Activated T-helper 17 cell treated with anti-CD3 and anti-CD28 coated beads, Interleukin-2, amount 50 U/mL, for 72 hours (primary cell): ENCODE data around the gene PPM1L. TPM values are rescaled to one million over a fixed set of nuclear protein-coding genes. Genes with fewer than 3 reads are reported as not detected.

Experiments used
- ATAC-seq: fragments of 150-1000 bp; cut with Tn5 transposase; replicated peaks from 2 replicates; pipeline ENCODE4 v1.10.0; 2021; ENCODE audit warnings: mild to moderate bottlenecking, moderate library complexity
- H3K27ac Mint-ChIP-seq: one replicate; pipeline ENCODE4 v1.8.0; 2022; ENCODE audit warnings: mixed read lengths
- H3K27me3 Mint-ChIP-seq: one replicate; pipeline ENCODE4 v1.8.0; 2022; ENCODE audit warnings: mixed read lengths
- H3K36me3 Mint-ChIP-seq: one replicate; pipeline ENCODE4 v1.8.0; 2022; ENCODE audit warnings: low read depth, mild to moderate bottlenecking, mixed read lengths
- H3K4me1 Mint-ChIP-seq: one replicate; pipeline ENCODE4 v1.8.0; 2022; ENCODE audit warnings: mixed read lengths
- H3K4me3 Mint-ChIP-seq: one replicate; pipeline ENCODE4 v1.8.0; 2022; ENCODE audit warnings: mild to moderate bottlenecking, mixed read lengths
- H3K9me3 Mint-ChIP-seq: one replicate; pipeline ENCODE4 v1.8.0; 2022; ENCODE audit warnings: mixed read lengths
- total RNA-seq, 2 donors: library from RNA; stranded (reverse); gene quantifications; one replicate each; pipeline ENCODE4 v1.2.3, GENCODE V29; 2022

The PPM1L gene
- total RNA-seq, 2 donors from 2014 or later = 2.1 to 3.1 TPM

DNA sequence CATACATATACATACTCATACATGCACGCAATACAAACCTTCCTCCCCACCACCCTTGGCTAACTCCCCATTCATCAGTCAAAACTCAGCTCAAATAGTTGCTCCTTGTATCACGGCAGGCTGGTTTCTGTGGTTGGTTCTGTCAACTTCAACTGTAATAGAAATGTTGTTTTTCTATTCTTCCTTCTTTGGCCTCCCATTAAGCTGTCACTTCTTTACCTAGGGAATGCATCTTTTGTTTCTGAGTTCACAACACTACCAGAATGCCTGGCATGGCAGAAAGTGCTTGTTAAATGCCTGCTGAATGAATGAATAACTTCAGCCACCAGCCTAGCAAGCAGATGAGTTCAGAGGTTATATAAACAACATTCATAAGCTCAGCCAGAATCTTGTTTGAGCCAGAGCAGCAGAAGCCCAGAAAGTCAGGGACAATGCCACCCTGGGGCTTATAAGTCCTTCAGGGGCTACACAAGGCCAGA is 286.0 kb downstream of the PPM1L start:
- no peak overlapping the region for H3K4me3 Mint-ChIP-seq
- no peaks in the 10 kb centered on the region for H3K36me3 Mint-ChIP-seq
- H3K9me3 Mint-ChIP-seq = peaks cover 8% of the 10 kb centered on the region
- no peaks in the 10 kb centered on the region for H3K4me1 Mint-ChIP-seq
- no peak overlapping the region for H3K27ac Mint-ChIP-seq
- no peak for ATAC-seq
- H3K27me3 Mint-ChIP-seq = no peaks in the 10 kb centered on the region

DNA sequence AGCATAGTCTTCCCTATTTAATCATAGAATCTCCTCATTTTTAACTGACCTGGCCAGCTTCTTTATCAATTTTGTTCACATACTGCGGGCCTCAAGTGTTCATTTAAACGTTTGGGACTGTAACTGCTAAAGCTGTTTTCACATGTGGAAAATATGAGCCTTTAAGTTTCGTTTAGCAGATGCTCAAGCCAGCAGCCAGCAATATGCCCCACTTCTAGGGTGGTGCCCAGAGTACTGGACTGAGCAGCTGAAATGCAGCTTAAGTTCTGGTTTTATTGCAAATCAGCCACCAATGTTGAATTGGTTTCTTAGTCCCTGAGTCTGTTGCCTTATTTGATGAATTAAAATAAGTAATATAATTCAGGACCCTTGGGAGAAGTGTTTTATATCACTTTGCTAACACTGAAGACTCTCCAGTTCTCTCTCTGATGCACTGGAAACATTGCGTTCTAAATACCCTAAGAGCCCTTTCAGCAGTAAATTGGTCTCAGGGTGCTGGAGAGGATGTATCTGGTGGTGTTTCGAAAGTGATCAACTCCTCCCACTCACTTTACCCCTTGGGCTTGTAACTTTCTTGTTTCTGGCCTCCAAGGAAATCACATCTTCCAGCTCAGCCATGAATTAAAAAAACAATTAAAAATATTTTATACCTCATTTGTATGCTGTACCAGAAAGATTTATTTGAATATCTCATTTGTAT is 287.5 kb downstream of the PPM1L start:
- no peaks in the 10 kb centered on the region for H3K4me1 Mint-ChIP-seq
- ATAC-seq = no peak
- no peaks in the 10 kb centered on the region for H3K36me3 Mint-ChIP-seq
- no peak overlapping the region for H3K27ac Mint-ChIP-seq
- no peak overlapping the region for H3K4me3 Mint-ChIP-seq
- H3K27me3 Mint-ChIP-seq = no peaks in the 10 kb centered on the region
- peaks cover 7% of the 10 kb centered on the region for H3K9me3 Mint-ChIP-seq

DNA sequence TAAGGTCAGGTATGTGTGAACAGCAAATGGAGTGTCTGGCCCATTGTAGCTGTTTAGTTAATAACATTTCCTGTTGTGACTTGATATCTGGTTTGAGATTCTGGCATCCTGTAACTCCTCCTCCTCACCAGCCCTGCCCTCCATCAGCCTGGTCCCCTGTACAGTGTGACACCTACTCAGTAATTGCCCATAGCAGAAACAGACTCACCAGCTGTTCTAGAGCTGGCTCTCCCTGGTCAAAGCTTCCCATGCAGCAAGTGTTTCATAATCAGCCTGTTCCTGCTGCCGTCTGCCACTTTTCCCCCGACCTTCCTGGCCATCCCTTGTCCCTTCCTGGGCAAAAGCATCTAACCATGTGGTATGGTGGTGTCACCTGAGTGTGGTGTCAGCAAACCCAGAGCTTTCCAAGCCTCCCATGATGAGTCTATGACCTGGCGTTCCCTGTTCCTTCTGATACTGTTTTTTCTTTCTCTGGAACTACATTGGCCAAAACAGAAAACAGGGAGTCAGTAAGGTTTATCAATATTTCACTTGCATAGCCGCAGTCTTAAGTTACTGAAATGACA is 293.7 kb downstream of the PPM1L start:
- no peaks in the 10 kb centered on the region for H3K27me3 Mint-ChIP-seq
- peaks cover 4% of the 10 kb centered on the region for H3K9me3 Mint-ChIP-seq
- H3K4me3 Mint-ChIP-seq = no peak overlapping the region
- no peaks in the 10 kb centered on the region for H3K36me3 Mint-ChIP-seq
- no peak for ATAC-seq
- no peak overlapping the region for H3K27ac Mint-ChIP-seq
- H3K4me1 Mint-ChIP-seq = no peaks in the 10 kb centered on the region

DNA sequence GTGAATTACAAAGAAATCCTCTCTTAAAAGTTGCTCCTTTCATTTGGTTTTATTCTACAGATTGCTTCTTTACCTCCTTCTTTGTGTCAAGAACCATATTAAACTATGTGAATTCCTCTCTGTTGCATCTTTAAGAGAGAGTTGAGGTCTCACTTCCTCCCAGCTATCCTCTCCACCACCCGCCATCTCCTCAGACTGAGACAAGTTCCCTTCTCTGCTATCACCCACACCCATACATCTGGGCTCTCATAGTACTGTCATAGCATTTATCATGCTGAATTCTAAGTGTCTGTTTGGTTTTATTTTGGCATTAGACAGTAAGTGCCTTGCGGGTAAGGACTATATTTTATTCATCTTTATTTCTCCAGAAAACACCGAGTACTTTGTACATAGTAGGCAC is 294.9 kb downstream of the PPM1L start:
- Mint-ChIP-seq H3K27ac (no peak overlapping the region), H3K36me3 (no peaks in the 10 kb centered on the region), H3K4me3 (no peak overlapping the region), H3K4me1 (no peaks in the 10 kb centered on the region), H3K9me3 (no peaks in the 10 kb centered on the region), H3K27me3 (no peaks in the 10 kb centered on the region)
- ATAC-seq = no peak

DNA sequence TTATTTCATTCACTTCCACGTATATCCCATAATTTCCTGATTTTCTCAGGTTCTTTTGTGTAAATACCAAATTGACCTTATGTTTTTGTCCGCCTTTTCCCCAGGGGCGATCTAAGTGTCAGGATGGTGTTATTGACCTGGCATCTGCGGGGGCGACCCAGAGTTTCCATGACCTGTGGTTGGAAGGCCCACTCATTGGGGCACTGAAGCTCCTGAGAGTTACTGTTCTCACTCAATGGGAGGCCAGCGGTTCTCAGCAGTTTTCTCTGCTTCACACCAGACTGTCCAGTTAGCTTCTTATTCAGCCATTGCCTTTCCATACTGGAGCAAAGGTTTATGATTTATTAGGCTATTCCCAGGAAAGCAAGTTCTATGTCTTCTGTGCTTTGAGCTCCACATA is 295.8 kb downstream of the PPM1L start:
- Mint-ChIP-seq H3K27ac (no peak overlapping the region), H3K36me3 (no peaks in the 10 kb centered on the region)

DNA sequence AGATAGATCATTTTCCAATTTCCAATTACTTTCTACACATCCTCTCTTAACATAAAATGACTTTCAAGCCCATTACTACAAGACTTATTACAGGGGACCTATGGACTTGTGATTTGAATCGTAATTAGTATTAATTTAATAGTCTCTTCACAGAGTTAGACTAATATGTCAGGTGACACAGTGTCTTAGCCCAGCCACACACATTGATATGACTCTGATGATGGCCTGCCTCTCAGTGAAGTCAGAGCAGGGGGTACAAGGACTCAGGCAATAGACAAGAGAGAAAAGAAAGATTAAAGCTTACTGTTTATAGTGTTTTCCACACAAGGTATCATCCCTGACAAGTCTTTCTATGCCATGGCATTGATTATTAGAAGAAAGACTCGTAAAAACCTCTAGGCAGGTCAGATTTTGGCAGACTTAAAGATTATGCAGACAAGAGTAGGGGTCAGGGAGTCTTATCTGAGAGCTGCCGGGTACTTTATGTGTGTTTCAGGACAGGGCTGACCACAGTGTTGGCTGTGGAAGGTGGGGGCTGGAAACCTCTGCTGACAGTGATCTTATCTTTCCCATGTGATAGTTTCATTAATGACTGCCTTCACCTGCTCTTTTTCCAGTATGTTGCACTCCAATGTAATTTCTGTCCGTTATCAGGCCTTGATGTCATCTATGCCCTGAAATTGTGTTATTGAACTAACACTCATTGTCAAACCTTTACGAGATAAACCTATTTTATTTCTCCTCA is 299.0 kb downstream of the PPM1L start:
- no peaks in the 10 kb centered on the region for H3K27me3 Mint-ChIP-seq
- no peaks in the 10 kb centered on the region for H3K4me1 Mint-ChIP-seq
- H3K4me3 Mint-ChIP-seq = no peak overlapping the region
- no peaks in the 10 kb centered on the region for H3K9me3 Mint-ChIP-seq
- no peak for ATAC-seq
- H3K36me3 Mint-ChIP-seq = no peaks in the 10 kb centered on the region
- no peak overlapping the region for H3K27ac Mint-ChIP-seq

More for the DNA sequence above, 295.8 kb downstream of the PPM1L start:
- ATAC-seq = no peak
- Mint-ChIP-seq H3K4me1 (no peaks in the 10 kb centered on the region), H3K4me3 (no peak overlapping the region), H3K27me3 (no peaks in the 10 kb centered on the region), H3K9me3 (no peaks in the 10 kb centered on the region)

DNA sequence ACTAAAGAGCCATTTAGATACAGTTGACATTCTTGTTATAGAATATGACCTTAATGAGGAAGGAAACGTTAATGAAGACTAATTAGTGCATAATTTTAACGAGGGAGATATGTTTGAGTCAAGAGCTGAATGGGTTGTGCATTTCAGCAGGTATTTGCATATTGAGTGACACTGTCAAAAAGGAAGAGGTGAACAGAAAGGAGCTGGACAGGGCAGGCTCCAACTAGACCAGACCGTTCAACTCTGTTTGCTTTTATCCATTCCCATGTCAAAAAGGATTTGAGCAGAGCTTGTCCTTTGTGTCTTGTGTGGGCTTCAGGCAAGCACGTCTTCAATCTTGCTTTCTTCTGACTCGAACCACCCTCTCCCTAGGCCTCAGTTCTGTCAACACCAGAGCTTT is 308.4 kb downstream of the PPM1L start:
- H3K27me3 Mint-ChIP-seq = no peaks in the 10 kb centered on the region
- no peaks in the 10 kb centered on the region for H3K9me3 Mint-ChIP-seq
- no peak overlapping the region for H3K4me3 Mint-ChIP-seq
- ATAC-seq = no peak
- no peak overlapping the region for H3K27ac Mint-ChIP-seq
- no peaks in the 10 kb centered on the region for H3K36me3 Mint-ChIP-seq
- H3K4me1 Mint-ChIP-seq = no peaks in the 10 kb centered on the region

DNA sequence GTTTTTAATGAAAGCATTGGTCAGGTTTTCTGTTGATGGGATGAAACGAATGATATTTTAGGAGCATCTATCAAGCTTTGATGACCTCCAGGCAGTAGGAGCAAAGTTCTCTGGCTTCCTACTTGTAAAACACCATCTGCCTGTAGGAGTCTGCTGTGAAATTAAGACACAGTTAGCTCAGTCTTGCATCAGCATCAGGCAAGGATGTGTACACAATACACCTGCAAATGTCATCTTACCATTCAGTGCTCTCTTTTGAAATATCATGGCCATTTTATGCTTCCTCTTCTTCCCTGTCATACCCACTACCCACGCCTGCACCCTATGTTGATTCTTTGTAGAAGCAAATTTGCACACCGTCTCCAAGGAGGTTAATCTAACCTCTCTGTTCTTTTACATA is 310.9 kb downstream of the PPM1L start:
- no peaks in the 10 kb centered on the region for H3K9me3 Mint-ChIP-seq
- H3K27ac Mint-ChIP-seq = no peak overlapping the region
- no peaks in the 10 kb centered on the region for H3K36me3 Mint-ChIP-seq
- no peaks in the 10 kb centered on the region for H3K27me3 Mint-ChIP-seq
- no peak overlapping the region for H3K4me3 Mint-ChIP-seq
- ATAC-seq = no peak
- no peaks in the 10 kb centered on the region for H3K4me1 Mint-ChIP-seq

DNA sequence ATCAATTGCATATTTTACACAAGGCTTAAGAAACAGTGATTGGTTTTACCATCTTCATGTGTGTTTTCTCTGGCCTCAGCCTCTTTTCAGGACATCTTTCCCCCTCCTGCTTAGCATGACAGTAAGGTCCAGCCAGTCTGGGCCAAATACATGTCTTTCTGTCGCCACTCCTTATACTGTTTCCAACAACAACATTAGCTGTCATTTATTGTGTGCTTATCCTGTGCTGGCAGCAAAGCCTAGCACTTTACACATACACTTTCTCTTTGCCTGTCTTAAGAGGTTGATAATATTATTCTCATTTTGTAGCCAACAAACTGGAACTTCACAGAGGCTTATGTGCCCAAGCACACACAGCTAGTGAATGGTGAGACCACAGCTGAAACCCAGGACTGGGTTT is 311.3 kb downstream of the PPM1L start:
- Mint-ChIP-seq H3K27me3 (no peaks in the 10 kb centered on the region), H3K27ac (no peak overlapping the region), H3K4me1 (no peaks in the 10 kb centered on the region), H3K36me3 (no peaks in the 10 kb centered on the region), H3K9me3 (no peaks in the 10 kb centered on the region), H3K4me3 (no peak overlapping the region)
- no peak for ATAC-seq

DNA sequence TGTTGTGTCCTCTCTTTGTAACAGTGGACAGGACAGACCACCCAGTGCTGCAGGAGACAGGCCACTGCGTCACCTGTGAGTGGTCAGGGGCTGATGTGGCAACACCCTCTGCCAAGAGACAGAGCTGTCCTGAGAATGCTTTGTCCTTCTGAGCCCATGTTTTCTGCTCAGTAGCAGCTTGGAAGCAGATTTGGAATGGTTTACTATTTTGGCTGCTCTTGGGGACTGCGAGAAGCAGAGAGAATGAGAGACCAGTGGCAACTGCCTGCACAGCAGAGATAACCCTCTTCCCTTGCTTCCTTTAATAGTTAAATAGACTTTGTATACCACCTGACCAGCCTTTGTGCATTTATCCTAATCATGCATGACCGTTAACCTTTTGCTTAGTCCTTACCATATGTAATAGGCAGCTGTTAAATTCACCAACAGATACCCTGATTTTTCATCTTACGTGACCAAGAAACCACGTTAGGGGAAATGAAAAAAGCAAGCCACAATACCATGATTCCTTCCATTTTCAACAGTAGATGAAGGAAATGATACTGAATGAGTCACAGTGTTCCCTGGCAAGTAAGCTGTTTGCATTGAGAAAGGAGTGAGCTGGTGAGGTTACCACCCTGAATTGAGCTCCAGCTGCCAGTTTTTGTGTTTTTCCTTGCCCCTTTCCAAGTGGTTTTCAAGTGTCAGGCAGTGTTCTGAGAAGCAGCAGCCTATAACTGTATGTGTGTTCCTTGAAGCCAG is 313.6 kb downstream of the PPM1L start:
- peak; percentile 81 for ATAC-seq
- no peaks in the 10 kb centered on the region for H3K36me3 Mint-ChIP-seq
- H3K9me3 Mint-ChIP-seq = no peaks in the 10 kb centered on the region
- H3K4me1 Mint-ChIP-seq = no peaks in the 10 kb centered on the region
- no peak overlapping the region for H3K27ac Mint-ChIP-seq
- H3K27me3 Mint-ChIP-seq = no peaks in the 10 kb centered on the region
- no peak overlapping the region for H3K4me3 Mint-ChIP-seq

DNA sequence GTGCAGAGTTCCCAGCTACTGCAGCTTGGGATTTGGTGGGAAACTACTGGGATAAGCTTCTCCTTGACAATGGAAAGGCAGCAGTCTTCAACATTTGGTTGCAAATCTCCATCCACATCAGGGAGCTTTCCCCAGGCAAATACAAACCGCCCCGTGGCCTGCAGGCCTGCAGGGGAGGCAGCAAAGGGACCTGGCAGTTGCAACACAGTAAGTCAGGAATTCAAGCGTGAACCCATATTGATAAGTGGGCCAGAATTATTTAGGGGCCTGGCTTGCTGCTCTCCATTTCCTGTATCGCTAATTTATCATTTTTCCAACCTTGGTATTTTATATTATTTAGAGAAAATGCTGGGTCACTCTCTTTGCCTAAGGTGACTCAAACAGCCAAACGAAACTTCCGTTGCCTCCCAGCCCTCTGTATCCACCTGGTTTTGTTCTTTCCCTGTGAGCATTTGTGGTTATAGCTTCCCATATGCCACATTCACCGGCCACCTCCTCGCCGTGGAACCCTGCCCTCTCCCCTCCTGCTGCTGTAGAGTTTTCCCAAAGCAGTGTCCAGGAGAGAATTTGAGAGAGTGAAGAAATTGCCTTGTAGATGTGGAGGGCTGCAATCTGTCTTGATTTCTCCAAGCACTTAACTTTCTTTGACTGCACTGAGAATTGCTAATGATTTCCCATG is 314.4 kb downstream of the PPM1L start:
- no peaks in the 10 kb centered on the region for H3K27me3 Mint-ChIP-seq
- H3K9me3 Mint-ChIP-seq = no peaks in the 10 kb centered on the region
- ATAC-seq = no peak
- H3K4me1 Mint-ChIP-seq = no peaks in the 10 kb centered on the region
- no peak overlapping the region for H3K4me3 Mint-ChIP-seq
- H3K36me3 Mint-ChIP-seq = no peaks in the 10 kb centered on the region
- no peak overlapping the region for H3K27ac Mint-ChIP-seq

DNA sequence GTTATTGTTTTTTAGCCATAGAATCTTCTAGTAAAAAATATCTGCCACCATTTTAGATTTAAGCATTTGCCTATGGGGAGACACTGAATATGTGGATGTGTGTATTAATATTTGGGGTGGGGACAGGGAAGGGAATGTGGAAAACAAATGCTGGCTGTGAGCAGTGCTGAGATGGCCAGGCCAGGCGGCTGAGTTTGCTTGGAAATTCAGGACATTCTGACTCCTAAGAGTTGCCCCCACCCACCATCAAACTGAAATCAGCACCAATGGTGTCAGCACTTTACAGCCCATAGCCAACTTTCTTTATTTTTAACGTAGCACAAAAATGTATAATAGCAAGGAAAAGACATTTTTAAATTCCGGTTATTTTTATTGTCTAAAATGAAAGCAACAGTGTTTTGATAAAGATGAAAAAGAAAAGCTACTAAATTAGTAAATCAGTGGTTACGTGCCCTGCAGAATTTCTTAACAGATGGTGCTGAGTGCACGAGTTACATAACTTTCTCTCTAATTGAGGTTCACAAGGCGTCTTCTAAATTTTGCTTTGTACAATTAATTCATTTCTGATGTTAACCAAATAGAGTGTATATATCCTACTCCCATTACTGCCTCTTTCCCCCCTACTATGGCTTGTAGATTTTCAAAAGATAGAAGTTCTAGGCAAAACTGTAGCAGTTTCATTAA is 315.1 kb downstream of the PPM1L start:
- Mint-ChIP-seq H3K9me3 (no peaks in the 10 kb centered on the region), H3K27me3 (no peaks in the 10 kb centered on the region), H3K27ac (no peak overlapping the region), H3K36me3 (no peaks in the 10 kb centered on the region), H3K4me3 (no peak overlapping the region), H3K4me1 (no peaks in the 10 kb centered on the region)
- no peak for ATAC-seq

DNA sequence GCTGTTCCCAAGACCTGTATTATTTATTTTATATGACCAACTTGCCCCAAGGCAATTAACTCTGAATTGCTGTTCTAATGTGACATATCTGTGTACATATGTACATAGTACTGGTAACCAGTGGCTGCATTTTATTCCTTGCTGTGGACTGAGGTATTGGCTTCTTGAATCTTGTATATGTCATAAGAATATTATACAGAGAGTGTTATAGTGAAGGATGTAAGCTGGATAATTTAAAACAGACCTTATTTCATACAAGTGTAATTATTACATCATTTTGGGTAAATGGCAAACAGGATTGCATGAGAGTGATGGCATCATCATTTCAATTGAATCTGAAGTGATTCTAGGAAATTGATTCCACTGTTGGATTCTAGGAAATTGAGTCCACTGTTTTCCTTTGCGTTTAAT is 316.2 kb downstream of the PPM1L start:
- Mint-ChIP-seq H3K36me3 (no peaks in the 10 kb centered on the region), H3K4me3 (no peak overlapping the region), H3K4me1 (no peaks in the 10 kb centered on the region), H3K27me3 (peaks cover 4% of the 10 kb centered on the region), H3K9me3 (no peaks in the 10 kb centered on the region), H3K27ac (no peak overlapping the region)
- peak; percentile 17 for ATAC-seq

DNA sequence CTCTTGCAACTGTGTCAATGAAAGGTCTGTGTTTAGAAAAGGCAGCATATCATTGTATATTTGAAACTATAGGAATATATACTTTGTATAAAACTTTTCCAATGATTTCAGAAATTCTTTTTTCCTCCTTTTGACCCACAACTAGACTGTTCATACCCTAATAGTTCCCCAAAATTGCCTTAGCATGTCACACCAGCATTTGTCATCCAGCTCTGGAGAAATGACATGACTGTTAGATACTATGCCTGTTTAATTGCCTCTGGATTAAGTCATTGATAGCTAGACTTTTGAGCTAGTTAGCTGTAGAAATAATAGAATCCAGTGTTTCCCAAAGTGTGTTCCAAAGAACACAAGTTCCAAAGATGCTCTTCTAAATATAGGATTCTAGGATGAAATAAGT is 316.7 kb downstream of the PPM1L start:
- Mint-ChIP-seq H3K36me3 (no peaks in the 10 kb centered on the region), H3K9me3 (no peaks in the 10 kb centered on the region), H3K4me3 (no peak overlapping the region), H3K27me3 (peaks cover 6% of the 10 kb centered on the region), H3K4me1 (peaks cover under 1% of the 10 kb centered on the region), H3K27ac (no peak overlapping the region)
- no peak for ATAC-seq
